Parathyroid adenoma (tissue), 2 donors: ENCODE results near the gene NFIX.

Source experiments
- H2AFZ ChIP-seq: fragments of 300-600 bp; sonication (generic); one replicate; pipeline ENCODE4 v1.7.0; 2017; ENCODE audit warnings: antibody characterized with exemption, mild to moderate bottlenecking
- H3K27ac ChIP-seq: fragments of 300-600 bp; sonication (generic); one replicate; pipeline ENCODE4 v1.7.0; 2017
- H3K27me3 ChIP-seq: fragments of 300-600 bp; sonication (generic); one replicate; pipeline ENCODE4 v1.7.0; 2017; ENCODE audit warnings: low read length; ENCODE audit not compliant: control insufficient read depth, insufficient read depth
- H3K36me3 ChIP-seq: fragments of 300-600 bp; sonication (generic); one replicate; pipeline ENCODE4 v1.7.0; 2017; ENCODE audit warnings: low read length; ENCODE audit not compliant: control insufficient read depth, insufficient read depth
- H3K4me1 ChIP-seq: fragments of 300-600 bp; sonication (generic); one replicate; pipeline ENCODE4 v1.7.0; 2017; ENCODE audit warnings: control low read depth
- H3K4me2 ChIP-seq: fragments of 300-600 bp; sonication (generic); one replicate; pipeline ENCODE4 v1.7.0; 2017; ENCODE audit warnings: low read length
- H3K4me3 ChIP-seq: fragments of 300-600 bp; sonication (generic); one replicate; pipeline ENCODE4 v1.7.0; 2017; ENCODE audit warnings: low read depth, low read length
- H3K79me2 ChIP-seq: fragments of 300-600 bp; sonication (generic); one replicate; pipeline ENCODE4 v1.7.0; 2017; ENCODE audit warnings: control low read depth
- H3K9ac ChIP-seq: fragments of 300-600 bp; sonication (generic); one replicate; pipeline ENCODE4 v1.7.0; 2017; ENCODE audit warnings: mild to moderate bottlenecking
- H3K9me3 ChIP-seq: fragments of 300-600 bp; sonication (generic); one replicate; pipeline ENCODE4 v1.7.0; 2017; ENCODE audit warnings: low read length; ENCODE audit not compliant: control insufficient read depth
- TF ChIP-seq, protein P1 (sequence below): fragments of 300-600 bp; sonication (generic); IDR thresholded peaks from one replicate; pipeline ENCODE4 v1.7.0; 2017; ENCODE audit warnings: antibody characterized with exemption, mild to moderate bottlenecking
- donor health status: primary hyperparathyroidism.

Gene NFIX

DNA sequence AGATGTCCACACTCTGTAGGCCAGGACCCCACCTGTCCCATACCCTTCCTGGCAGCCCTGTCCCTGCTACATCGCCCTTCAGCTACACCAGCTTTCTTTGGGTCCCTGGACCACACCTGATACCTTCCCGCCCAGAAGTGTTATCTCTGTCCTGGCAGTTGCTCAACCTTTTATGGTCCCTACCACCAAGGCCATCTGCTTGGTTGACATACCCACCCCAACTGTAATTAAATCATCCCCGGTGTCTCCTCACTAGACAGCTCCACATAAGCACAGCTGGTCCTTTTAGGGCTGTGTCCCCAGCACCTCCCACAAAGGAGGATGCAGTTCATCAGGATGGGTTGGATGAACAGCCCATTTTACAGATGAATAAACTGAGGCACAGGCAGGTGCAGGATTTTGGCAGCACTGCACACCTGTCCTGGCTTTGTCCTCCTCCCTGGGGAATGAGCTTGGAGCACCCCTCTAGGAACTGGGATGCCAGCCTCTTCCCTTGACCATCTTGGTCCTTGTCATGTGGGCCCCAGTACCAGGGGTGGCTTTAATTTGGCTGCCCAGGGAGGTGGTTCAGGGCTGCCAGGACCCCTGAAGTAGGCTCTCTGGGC, 135.7 kb downstream of the NFIX start:
- no peak overlapping the region for H3K9ac ChIP-seq
- H3K4me3 ChIP-seq, result no peak overlapping the region
- no peak overlapping the region for H2AFZ ChIP-seq
- no peak overlapping the region for H3K4me2 ChIP-seq
- no peak overlapping the region for H3K27ac ChIP-seq
- TF ChIP-seq, protein P1, sequence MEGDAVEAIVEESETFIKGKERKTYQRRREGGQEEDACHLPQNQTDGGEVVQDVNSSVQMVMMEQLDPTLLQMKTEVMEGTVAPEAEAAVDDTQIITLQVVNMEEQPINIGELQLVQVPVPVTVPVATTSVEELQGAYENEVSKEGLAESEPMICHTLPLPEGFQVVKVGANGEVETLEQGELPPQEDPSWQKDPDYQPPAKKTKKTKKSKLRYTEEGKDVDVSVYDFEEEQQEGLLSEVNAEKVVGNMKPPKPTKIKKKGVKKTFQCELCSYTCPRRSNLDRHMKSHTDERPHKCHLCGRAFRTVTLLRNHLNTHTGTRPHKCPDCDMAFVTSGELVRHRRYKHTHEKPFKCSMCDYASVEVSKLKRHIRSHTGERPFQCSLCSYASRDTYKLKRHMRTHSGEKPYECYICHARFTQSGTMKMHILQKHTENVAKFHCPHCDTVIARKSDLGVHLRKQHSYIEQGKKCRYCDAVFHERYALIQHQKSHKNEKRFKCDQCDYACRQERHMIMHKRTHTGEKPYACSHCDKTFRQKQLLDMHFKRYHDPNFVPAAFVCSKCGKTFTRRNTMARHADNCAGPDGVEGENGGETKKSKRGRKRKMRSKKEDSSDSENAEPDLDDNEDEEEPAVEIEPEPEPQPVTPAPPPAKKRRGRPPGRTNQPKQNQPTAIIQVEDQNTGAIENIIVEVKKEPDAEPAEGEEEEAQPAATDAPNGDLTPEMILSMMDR, result no peak
- H3K36me3 ChIP-seq, result no peaks in the 10 kb centered on the region
- no peaks in the 10 kb centered on the region for H3K4me1 ChIP-seq
- H3K79me2 ChIP-seq, result peaks cover 34% of the 10 kb centered on the region
- H3K9me3 ChIP-seq, result no peaks in the 10 kb centered on the region
- H3K27me3 ChIP-seq, result no peaks in the 10 kb centered on the region

DNA sequence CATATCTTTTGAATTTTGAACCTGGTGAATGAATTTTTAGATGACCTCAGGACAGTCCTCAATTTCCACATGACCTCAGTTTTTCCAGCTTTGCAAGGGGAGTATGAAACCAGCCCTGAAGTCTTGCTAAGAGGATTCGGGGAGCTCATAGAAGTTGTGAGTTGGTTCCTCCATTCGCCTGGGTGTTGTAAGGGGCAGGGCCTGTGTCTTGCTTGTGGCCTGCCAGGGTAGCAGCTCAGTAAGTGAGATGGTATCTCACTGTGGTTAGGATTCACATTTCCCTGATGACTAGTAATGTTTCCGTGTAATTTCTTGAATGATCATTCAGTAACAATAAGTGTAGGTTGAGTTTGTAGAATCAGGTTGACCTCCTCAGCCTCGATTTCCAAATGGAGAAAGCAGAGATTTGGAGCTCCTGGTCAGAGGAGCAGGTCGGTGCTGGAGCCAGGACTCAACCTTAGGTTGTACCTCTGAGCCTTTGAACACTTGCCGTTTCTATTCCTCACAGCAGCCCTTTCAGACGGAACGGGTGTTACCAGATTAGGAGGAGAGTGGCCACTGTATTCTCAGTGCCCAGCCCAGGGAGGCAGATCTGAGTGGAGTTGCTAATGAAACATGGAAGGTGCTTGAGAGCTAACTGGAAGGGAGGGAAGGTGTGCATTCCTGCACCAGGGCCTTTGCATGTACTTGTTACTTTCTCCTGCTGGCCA, 137.4 kb downstream of the NFIX start:
- Histone ChIP-seq H3K79me2 (peaks cover 30% of the 10 kb centered on the region), H3K27me3 (no peaks in the 10 kb centered on the region), H3K27ac (no peak overlapping the region), H3K9ac (no peak overlapping the region), H3K36me3 (no peaks in the 10 kb centered on the region), H3K4me2 (no peak overlapping the region), H2AFZ (no peak overlapping the region), H3K4me1 (no peaks in the 10 kb centered on the region), H3K9me3 (no peaks in the 10 kb centered on the region), H3K4me3 (no peak overlapping the region)
- TF ChIP-seq, protein P1, result no peak

DNA sequence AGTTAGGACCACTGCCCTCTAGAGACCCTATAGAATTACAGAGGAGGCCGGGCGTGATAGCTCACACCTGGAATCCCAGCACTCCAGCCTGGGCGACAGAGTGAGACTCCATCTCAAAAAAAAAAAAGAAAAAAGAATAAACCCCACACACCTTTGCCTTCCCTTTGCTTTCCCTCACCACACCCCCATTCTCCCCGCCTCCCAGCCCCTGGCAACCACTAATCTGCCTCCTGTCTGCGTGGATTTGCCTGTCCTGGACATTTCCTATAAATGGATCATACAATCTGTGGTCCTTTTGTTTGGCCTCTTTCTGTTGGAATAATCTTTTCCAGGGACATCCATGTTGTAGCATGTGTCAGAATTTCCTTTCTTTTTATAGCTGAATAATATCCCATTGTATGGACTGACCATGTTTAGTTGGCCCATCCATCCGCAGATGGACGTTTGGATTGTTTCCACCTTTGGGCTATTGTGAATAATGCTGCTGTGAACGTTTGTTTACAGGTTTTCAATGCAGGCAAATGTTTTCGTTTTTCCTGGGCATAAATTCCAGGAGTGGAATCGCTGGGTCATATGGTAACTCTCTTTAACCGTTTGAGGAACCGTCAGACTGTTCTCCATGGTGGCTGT, 138.1 kb downstream of the NFIX start:
- Histone ChIP-seq H3K4me2 (no peak overlapping the region), H3K4me3 (no peak overlapping the region), H3K4me1 (no peaks in the 10 kb centered on the region), H3K9me3 (no peaks in the 10 kb centered on the region), H3K79me2 (peaks cover 28% of the 10 kb centered on the region), H2AFZ (no peak overlapping the region), H3K9ac (no peak overlapping the region), H3K27ac (no peak overlapping the region), H3K36me3 (no peaks in the 10 kb centered on the region), H3K27me3 (no peaks in the 10 kb centered on the region)
- TF ChIP-seq, protein P1, result no peak

DNA sequence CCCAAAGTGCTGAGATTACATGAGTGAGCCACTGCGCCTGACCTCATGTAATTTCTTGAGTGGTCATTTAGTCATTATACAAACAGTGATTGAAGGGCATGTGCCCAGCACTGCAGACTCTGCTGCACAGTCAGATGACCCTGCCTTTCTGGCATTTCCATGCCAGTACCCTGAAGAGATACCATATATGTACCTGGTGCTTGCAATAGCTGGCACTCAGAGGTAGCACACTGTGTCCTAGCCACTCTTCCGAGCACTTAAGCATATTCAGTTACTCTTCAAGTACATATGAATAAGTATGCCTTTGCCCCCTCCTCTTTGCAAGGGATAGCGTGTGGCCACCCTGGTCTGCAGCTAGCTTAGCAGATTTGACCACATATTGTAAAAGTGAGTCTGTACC, 139.4 kb downstream of the NFIX start:
- Histone ChIP-seq H3K4me1 (no peaks in the 10 kb centered on the region), H3K9me3 (no peaks in the 10 kb centered on the region), H3K36me3 (no peaks in the 10 kb centered on the region), H3K4me3 (no peak overlapping the region), H3K27me3 (no peaks in the 10 kb centered on the region), H3K79me2 (peaks cover 25% of the 10 kb centered on the region), H3K27ac (no peak overlapping the region), H2AFZ (no peak overlapping the region), H3K4me2 (no peak overlapping the region), H3K9ac (no peak overlapping the region)
- TF ChIP-seq, protein P1, result no peak
